ENCODE data around the gene JAK2. TPM values are rescaled to one million over a fixed set of nuclear protein-coding genes. Genes with fewer than 3 reads are reported as not detected.

The JAK2 gene
- total and polyA plus RNA-seq, 9 of the 15 experiments (the other 6 are each of a cell fraction or from before 2014, with no cell fraction given): 4.7 to 23.4 (median 15.3) TPM

DNA sequence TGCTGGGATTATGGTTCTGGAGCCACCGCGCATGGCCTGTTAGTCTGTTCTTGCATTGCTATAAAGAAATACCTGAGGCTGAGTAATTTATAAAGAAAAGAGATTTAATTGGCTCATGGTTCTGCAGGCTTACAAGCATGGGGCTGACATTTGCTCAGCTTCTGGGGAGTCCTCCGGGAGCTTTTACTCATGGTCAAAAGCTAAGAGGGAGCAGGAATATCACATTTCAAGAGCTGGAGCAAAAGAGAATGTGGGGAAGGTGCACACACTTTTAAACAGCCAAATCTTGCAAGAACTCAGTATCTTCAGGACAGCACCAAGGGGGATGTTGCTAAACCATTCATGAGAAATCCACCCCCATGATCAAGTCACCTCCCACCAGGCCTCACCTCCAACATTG is 12.1 kb downstream of the JAK2 start:
- Histone ChIP-seq H3K4me1 (replicated peaks in 1 of 2; ENCODE audit: control insufficient read depth in 2 of 2, insufficient read depth in 2 of 2, low read length in 2 of 2) (no peaks in the 10 kb centered on the region), H3K27me3 (ENCODE audit: control insufficient read depth in 2 of 2, insufficient read depth in 2 of 2, low read length in 2 of 2) (no peaks in the 10 kb centered on the region), H3K9ac (ENCODE audit: insufficient read depth in 1 of 2, low read depth in 2 of 2, low read length in 2 of 2) (no peak overlapping the region), H3K4me3 (no peak overlapping the region), H3K9me1 (ENCODE audit: control insufficient read depth, insufficient read depth, low read length) (no peaks in the 10 kb centered on the region), H2AFZ (ENCODE audit: low read depth, low read length) (no peak overlapping the region), H3K27ac (ENCODE audit: extremely low read depth, low read depth, low read length) (no peak overlapping the region), H4K20me1 (replicated peaks; ENCODE audit: control insufficient read depth, insufficient read depth, low read length) (no peaks in the 10 kb centered on the region), H3K79me2 (ENCODE audit: control insufficient read depth, insufficient read depth, low read length) (peaks cover 91% of the 10 kb centered on the region), H3K36me3 (ENCODE audit: control insufficient read depth, insufficient read depth, low read length) (peaks cover 63% of the 10 kb centered on the region), H3K4me2 (ENCODE audit: insufficient read depth, low read length) (no peak overlapping the region), H3K9me3 (replicated peaks; ENCODE audit: control insufficient read depth, insufficient read depth, low read depth, low read length) (peaks cover 4% of the 10 kb centered on the region)
- BruUV-seq (replicated peaks): no TSS peak
- in situ Hi-C loops (cut with MboI): no loop called here
- ATAC-seq (no peak), DNase-seq (ENCODE audit: extremely low read depth in 1 of 4, low spot score in 3 of 4) (no peak), FAIRE-seq (no peak)
- ChIA-PET CTCF (ENCODE audit: low intra/inter-chr PET ratio) (no interaction called here), POLR2A (no interaction called here)
- TF ChIP-seq CC2D1A (IDR thresholded peaks at IDR 0.05) (no peak), ZZZ3 (IDR thresholded peaks at IDR 0.05) (no peak), ASH1L (IDR thresholded peaks at IDR 0.05; ENCODE audit: borderline replicate concordance, low read depth, partially characterized antibody) (no peak), MBD2 (IDR thresholded peaks at IDR 0.05; ENCODE audit: borderline replicate concordance, low read depth) (no peak), TFAM (CRISPR knock-in tag; conservative IDR thresholded peaks at IDR 0.05) (no peak), SNRNP70 (optimal IDR thresholded peaks at IDR 0.05; ENCODE audit: low read depth, low read length) (no peak), SAFB2 (IDR thresholded peaks at IDR 0.05; ENCODE audit: borderline replicate concordance, low read depth, low read length, severe bottlenecking) (no peak)
- WGBS (ENCODE audit: insufficient coverage, low coverage, missing lambda C conversion rate): 63% methylated on average over 3 of the region's 3 CpGs
- intact Hi-C loops (cut with micrococcal nuclease): no loop called here

DNA sequence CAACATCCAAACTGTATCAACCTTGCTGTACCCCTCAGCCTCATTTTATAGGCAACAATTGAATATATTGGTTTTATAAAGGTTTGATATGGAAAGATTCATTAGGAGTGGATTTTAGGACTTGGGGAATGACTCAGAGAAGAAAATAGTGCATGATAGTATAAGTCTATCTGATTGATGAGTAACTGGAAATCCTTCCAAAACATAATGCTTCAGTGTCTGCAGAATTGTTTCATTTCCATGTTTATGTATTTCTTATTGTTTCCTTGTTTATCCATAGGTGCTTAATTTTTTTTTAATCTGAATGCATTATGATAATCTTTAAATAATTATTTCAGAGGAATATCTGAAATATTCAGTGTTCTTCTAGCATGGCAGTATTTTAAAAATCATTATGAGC is 12.6 kb downstream of the JAK2 start:
- Histone ChIP-seq H3K4me1 (replicated peaks in 1 of 2; ENCODE audit: control insufficient read depth in 2 of 2, insufficient read depth in 2 of 2, low read length in 2 of 2) (no peaks in the 10 kb centered on the region), H3K9me1 (ENCODE audit: control insufficient read depth, insufficient read depth, low read length) (no peaks in the 10 kb centered on the region), H3K9me3 (replicated peaks; ENCODE audit: control insufficient read depth, insufficient read depth, low read depth, low read length) (peaks cover under 1% of the 10 kb centered on the region; the same call in 1 of the 2 replicates), H3K9ac (ENCODE audit: insufficient read depth in 1 of 2, low read depth in 2 of 2, low read length in 2 of 2) (no peak overlapping the region), H4K20me1 (replicated peaks; ENCODE audit: control insufficient read depth, insufficient read depth, low read length) (no peaks in the 10 kb centered on the region), H3K36me3 (ENCODE audit: control insufficient read depth, insufficient read depth, low read length) (peaks cover 61% of the 10 kb centered on the region), H3K27me3 (ENCODE audit: control insufficient read depth in 2 of 2, insufficient read depth in 2 of 2, low read length in 2 of 2) (no peaks in the 10 kb centered on the region), H3K4me2 (ENCODE audit: insufficient read depth, low read length) (no peak overlapping the region), H3K79me2 (ENCODE audit: control insufficient read depth, insufficient read depth, low read length) (peaks cover 91% of the 10 kb centered on the region), H3K27ac (ENCODE audit: extremely low read depth, low read depth, low read length) (no peak overlapping the region), H3K4me3 (no peak overlapping the region), H2AFZ (ENCODE audit: low read depth, low read length) (no peak overlapping the region)
- no TSS peak for BruUV-seq (replicated peaks)
- DNase-seq (ENCODE audit: extremely low read depth in 1 of 4, low spot score in 3 of 4): no peak
- CTCF ChIA-PET (ENCODE audit: low intra/inter-chr PET ratio): no interaction called here
- no peak for FAIRE-seq
- in situ Hi-C loops (cut with MboI): no loop called here
- ATAC-seq: no peak
- POLR2A ChIA-PET: no interaction called here
- intact Hi-C loops (cut with micrococcal nuclease): no loop called here
- TF ChIP-seq, protein P1, sequence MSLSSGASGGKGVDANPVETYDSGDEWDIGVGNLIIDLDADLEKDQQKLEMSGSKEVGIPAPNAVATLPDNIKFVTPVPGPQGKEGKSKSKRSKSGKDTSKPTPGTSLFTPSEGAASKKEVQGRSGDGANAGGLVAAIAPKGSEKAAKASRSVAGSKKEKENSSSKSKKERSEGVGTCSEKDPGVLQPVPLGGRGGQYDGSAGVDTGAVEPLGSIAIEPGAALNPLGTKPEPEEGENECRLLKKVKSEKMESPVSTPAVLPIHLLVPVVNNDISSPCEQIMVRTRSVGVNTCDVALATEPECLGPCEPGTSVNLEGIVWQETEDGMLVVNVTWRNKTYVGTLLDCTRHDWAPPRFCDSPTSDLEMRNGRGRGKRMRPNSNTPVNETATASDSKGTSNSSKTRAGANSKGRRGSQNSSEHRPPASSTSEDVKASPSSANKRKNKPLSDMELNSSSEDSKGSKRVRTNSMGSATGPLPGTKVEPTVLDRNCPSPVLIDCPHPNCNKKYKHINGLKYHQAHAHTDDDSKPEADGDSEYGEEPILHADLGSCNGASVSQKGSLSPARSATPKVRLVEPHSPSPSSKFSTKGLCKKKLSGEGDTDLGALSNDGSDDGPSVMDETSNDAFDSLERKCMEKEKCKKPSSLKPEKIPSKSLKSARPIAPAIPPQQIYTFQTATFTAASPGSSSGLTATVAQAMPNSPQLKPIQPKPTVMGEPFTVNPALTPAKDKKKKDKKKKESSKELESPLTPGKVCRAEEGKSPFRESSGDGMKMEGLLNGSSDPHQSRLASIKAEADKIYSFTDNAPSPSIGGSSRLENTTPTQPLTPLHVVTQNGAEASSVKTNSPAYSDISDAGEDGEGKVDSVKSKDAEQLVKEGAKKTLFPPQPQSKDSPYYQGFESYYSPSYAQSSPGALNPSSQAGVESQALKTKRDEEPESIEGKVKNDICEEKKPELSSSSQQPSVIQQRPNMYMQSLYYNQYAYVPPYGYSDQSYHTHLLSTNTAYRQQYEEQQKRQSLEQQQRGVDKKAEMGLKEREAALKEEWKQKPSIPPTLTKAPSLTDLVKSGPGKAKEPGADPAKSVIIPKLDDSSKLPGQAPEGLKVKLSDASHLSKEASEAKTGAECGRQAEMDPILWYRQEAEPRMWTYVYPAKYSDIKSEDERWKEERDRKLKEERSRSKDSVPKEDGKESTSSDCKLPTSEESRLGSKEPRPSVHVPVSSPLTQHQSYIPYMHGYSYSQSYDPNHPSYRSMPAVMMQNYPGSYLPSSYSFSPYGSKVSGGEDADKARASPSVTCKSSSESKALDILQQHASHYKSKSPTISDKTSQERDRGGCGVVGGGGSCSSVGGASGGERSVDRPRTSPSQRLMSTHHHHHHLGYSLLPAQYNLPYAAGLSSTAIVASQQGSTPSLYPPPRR (CRISPR knock-in tag; IDR thresholded peaks at IDR 0.05; ENCODE audit: borderline replicate concordance): no peak
- TF ChIP-seq NELFE (IDR thresholded peaks at IDR 0.05; ENCODE audit: insufficient read depth, insufficient read length) (no peak), ZFP1 (CRISPR knock-in tag; IDR thresholded peaks at IDR 0.05) (no peak), SAFB2 (IDR thresholded peaks at IDR 0.05; ENCODE audit: borderline replicate concordance, low read depth, low read length, severe bottlenecking) (no peak), IFI16 (CRISPR knock-in tag; IDR thresholded peaks at IDR 0.05) (no peak), SOX6 (IDR thresholded peaks at IDR 0.05) (no peak)
